GM19455 (cell line): ENCODE measurements around the gene LPCAT4.
"Not testable (repeated sequence)": the region's sequence is repeated elsewhere in the genome, so short reads cannot be mapped to it uniquely, and the experiment has no call there.

Experiments
- ATAC-seq: cut with Tn5 transposase; IDR thresholded peaks from one replicate; pipeline ENCODE4 v1.9.1; 2021; ENCODE audit not compliant: unreplicated experiment

Gene LPCAT4, protein sequence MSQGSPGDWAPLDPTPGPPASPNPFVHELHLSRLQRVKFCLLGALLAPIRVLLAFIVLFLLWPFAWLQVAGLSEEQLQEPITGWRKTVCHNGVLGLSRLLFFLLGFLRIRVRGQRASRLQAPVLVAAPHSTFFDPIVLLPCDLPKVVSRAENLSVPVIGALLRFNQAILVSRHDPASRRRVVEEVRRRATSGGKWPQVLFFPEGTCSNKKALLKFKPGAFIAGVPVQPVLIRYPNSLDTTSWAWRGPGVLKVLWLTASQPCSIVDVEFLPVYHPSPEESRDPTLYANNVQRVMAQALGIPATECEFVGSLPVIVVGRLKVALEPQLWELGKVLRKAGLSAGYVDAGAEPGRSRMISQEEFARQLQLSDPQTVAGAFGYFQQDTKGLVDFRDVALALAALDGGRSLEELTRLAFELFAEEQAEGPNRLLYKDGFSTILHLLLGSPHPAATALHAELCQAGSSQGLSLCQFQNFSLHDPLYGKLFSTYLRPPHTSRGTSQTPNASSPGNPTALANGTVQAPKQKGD

DNA sequence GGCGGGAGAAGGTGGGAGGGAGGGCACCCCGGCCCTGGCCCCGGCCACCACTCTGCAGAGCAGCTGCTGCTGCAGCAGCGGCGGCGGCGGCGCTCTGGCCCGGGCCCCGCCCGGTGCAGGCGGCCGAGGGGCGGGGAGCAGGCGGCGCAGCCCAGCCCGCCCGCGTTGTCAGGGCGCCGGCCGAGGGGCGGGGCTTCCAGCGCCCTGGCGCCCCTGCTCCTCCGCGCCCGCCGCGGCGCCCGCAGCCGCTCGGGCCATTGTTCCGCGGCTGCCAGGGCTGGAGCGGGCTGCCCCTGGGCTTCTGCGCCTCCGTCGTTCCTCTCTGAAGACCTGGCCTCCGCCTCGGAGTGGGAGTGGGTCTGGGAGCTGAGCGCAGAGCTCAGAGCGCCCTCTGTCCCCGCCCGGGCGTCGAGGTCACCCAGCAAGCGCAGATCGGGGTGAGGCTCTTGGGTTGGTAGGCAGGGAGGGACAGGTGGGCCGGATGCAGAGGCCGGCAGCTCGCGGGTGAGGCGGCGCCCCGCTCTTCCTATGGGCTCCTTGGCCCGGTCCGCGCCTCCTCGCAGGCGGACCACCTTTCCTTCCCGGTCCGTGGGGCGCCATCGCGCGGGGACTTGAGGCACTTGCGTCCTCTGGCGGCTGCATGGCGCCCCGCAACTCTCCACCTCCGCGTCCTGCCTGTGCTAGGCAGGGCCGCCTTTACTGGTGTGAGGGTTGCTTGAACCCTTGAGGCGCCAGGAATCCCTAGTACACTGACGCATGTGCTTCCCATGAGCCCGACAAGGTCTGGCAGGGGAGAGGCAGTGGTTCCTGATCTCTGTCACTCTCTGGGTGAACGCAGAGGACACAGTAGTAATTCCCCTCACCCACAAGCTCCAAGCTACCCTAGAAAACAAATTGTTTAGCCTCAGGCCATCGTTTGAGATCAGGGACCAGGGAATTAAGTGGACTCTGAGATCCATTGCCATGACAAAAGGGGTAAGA is at the start of gene LPCAT4:
Gene LPCAT4, minus strand, starts transcription at position 96 of the 981 bp plus-strand sequence. CDS start 96 bp downstream, outside the sequence.
- ATAC-seq: peak; percentile 73

DNA sequence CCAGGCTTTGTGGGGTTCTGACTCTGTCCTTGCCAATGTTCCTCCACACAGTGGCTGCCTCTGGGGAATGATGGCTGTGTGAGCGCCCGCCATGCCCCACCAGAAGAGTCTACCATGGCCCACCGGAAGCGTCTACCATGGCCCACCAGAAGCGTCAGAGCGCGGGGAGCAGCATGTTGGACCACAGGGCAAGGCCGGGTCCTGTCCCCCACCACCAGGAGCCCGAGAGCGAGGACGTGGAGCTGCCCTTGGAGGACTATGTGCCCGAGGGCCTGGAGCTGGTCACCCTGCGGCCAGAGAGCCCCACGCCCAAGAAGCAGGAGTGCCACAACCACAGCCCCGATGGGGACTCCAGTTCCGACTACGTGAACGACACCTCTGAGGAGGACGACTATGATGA is 42.5 kb upstream of the LPCAT4 start:
- ATAC-seq: not testable (repeated sequence)

DNA sequence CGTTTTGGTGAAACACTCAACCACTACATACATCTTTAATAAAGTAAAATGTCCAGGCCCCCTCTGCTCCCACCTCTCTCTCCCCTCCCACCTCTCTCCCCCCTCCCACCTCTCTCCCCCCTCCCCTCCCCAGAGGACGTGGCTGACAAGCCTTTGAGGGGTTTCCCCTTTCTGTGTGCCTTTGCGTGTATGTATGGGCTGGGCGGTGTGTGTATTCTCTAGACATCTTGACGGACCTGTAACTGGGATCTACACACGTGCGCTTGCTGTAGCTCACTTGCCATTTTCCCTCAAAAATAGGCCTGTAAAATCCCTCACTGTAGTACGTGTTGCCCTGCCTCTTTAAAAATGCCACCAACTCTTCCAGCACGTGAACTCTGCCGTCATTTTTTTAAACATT is 42.0 kb upstream of the LPCAT4 start:
- not testable (repeated sequence) for ATAC-seq

DNA sequence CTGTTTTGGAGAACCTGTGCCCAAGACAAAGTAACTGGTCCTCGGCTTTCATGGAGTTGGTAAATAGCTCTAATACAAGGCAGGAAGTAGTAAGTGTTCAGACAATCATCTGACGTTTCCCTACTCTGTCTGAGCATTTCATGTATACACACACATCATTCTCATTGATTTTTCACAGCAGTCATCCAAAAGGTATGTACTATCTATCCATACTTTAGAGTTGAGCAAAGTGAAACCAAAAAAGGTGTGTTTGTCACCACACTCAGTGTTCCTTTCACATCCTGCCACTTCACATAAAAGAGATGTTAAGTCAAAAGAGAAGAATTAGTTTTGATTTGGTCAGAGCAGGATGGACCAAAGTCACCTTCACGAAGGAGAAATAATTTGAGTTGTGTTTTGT is 36.9 kb upstream of the LPCAT4 start:
- not testable (repeated sequence) for ATAC-seq

DNA sequence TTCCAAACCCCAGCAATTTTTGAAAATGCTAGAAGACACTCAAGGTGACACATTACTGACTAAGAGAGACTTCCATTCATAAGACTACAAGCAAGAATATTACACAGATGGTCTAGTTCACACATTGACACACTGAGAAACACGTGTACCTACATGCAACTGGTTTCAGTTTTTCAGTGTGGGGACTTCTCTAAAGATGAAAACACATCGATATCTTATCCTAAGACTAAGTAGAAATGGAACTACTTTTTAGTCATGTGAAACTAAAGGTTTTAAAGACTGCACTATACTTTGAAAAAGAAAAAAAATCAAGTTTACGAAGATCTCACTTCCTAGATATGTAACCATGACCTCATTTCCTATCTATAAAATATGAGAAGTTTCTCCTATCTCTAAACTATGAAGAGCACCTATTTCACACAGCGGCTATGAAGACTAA is 36.2 kb upstream of the LPCAT4 start:
- not testable (repeated sequence) for ATAC-seq

DNA sequence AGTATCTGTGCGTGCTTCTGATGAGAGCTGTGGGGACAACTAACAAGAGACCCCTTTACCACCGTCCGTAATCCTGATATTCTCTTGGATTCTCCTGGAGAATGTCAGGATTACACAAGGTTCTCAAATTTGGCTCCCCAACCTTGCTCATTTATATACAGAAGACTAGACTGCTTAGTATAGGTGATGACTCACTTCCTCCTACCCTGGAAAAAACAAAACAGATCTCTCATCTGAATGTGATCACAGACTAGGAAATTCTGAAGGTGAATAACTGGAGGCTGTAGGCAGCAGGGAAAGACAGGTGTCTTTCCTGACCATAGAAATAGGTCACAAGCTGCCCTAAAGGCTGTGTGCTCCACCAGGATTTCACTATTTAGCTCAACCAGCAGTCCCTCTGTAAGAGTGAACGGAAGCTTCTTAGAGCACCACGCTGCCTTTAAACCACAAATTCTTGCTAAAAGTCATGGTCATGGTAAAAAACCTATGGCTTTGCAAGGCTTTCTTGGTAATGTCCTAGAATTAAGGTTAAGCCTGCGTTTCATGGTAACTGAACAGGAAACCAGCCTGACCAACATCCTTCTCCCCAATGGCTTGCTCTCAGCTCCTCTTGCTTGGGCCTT is 30.8 kb upstream of the LPCAT4 start:
- ATAC-seq: not testable (repeated sequence)

DNA sequence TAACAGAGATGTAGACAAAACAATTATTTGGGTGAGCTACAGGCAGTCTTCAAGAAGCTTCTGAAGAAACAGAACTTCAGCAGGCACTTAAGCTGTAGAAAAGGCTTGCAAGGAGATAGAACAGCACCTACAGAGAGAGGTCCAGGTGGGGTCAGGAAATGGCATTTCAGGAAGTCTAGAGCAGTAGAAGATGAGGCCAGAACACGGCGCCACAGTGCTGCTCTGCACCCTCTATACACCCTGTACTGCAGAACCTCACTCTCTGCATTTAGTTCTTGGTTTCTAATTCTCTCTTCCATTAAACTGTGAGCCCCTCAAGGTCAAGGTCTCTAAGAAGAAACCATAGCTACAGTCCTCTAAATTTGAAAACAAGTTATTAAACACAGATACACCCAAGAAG is 26.0 kb upstream of the LPCAT4 start:
- ATAC-seq: not testable (repeated sequence)

DNA sequence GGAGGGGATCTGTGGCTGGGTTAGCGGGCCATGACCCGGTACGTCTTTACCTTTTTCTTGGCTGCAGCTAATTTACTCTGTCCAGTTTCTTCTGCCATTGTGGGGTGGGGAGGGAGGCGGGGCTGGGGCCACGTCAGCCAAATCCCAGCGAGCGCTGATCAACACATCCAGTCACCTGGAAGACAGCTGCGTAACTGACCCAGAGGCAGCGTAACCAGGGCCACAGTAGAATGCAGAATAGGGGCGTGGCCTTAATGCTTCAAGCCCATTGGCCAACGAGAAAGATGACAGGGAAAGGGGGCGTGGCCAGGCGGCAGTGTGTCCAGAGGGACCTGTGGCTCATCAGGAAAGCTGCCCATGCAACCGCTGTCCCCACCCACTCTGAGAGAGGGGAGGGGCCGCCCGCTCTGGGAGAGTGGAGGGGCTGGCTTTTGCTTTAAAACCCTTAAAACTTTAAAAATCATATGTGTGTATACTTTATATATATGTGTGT is 22.6 kb upstream of the LPCAT4 start:
- not testable (repeated sequence) for ATAC-seq

DNA sequence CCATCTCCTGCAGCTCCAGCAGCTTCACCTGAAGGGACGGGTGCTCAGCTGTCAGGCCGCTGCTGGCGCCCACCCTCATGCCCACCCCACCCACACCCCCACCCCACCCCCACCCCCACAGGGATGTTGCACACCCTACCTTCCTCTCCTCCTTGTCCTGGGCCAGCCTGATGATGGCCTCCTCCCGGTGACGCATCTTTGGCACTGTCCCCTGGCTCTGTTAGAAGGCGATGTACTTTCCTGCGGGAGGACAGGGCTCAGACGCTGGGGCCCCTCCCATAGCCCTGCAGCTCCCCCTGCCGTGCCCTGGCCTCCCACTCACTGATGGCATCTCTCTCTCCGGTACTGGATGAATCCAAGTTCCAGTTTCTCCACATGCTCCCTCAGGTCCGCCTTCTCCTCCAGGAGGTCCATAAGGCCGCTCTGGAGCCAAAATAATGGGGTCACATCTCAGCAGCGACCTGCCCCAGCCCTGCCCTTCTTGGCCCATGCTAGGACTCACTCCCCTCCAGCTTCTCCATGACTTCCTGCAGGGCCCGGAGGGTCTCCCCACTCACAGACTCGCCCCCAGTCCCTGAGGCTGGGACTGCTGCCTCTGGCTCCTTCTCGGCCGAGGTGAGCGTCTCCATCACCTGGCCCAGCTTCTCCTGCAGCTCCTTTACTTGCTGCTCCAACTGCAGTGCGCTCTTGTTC is 15.0 kb upstream of the LPCAT4 start:
- not testable (repeated sequence) for ATAC-seq

DNA sequence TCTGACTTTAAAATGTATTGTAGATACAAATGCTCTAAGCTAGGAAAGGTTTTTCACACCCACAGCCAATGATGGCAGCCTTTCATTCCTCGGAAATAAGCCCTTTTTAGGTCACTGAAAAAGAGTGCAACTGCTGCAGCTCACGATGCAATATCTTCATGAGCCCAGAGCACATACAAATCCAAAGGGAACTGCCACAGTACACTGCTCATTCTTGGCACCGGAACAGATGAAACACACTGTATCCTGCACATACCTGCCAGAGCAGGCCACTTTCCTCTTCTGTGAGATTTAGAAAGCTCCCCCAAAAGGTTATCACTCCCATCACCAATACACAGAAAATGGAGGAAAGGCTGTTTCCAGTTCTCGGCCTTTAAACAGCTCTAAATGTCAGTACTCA is 13.5 kb upstream of the LPCAT4 start:
- not testable (repeated sequence) for ATAC-seq

DNA sequence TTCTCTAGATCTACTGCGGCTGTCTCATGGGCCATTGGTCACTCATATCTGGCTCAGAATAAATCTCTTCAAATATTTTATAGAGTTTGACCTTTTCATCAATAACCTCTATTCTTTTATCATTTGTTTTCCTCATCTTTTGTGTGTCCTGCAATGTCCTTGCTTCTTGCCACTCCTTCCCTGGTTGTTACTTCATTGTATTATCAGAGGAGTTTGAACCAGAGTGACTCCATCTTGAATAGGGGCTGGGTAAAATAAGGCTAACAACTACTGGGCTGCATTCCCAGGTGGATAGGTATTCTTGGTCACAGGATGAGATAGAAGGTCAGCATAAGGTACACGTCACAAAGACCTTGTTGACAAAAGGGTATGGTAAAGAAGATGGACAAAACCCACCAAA is 9.9 kb upstream of the LPCAT4 start:
- ATAC-seq: no peak

DNA sequence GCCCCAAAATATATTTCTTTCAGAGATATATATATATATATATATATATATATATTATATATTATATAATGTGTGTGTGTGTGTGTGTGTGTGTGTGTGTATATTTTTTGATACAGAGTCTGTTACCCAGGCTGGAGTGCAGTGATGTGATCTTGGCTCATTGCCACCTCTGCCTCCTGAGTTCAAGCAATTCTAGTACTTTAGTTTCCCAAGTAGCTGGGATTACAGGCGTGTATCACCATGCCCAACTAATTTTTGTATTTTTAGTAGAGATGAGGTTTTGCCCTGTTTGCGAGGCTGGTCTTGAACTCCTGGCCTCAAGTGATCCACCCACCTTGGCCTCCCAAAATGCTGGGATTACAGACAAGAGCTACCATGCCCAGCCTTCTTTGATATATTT is 8.5 kb upstream of the LPCAT4 start:
- not testable (repeated sequence) for ATAC-seq

DNA sequence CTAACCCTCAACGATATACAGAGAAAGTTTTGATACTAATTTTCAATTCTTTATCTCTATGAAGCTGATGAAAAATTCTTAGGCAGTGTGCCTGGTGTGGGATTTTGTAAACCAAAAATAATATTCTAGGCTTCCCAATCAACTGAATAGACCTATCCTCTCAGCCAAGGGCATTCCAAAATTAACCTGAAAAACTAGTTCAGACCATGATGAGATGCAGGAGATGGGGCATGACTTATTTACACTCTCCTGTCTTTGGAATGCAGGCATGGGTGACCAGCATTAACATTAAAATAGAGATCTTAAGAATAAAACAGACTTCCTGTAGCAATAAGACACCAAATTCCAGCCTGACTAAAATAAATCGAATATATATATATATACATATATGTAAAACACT is 7.8 kb upstream of the LPCAT4 start:
- no peak for ATAC-seq

DNA sequence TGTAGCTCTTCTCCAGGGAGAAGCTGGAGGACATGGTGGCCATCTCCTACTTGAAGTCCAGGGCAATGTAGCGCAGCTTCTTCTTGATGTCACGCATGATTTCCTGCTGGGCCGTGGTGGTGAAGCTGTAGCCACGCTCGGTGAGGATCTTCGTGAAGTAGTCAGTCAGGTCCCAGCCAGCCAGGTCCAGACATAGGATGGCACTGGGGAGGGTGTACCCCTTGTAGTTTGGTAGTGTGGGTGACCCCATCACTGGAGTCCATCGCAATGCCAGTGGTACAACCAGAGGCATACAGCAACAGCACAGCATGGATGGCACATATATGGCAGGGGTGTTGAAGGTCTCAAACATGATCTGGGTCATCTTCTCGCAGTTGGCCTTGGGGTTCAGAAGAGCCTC is 7.0 kb upstream of the LPCAT4 start:
- ATAC-seq: no peak

DNA sequence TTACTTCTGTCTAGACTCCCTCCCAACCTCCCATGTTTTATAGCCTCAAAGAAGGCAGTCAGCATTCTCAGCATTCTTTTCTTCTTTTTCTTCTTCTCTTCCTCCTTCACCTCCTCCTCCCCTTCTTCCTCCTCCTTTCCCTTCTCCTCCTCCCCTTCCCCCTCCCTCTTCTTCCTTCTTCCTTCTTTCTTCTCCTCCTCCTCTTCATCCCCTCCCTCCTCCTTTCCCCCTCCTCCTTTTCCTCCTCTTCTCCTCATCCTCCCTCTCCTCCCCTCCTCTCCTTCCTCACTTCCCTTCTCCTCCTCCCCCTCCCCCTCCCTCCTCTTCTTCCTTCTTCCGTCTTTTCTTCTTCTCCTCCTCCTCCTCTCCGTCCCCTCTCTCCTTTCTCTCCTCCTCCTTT is 3.6 kb upstream of the LPCAT4 start:
- ATAC-seq: no peak

DNA sequence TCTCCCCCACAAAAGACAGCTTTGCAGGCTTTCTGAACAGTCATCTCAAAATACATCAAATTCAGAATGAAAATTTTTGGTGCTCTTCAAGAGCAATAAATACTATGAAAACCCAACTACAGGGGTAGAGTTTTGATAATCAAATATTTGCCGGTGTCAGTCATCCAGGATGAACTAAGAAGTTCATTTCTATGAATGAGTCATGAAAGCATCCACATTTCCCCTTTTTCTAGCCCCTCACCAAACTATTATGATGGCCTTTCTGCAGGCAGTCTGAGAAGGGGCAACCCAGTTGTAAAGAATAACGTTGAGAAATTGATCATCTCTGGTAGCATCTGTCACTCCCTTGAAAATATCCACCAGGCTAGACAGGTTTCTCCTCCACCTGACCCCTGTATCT is 3.1 kb upstream of the LPCAT4 start:
- ATAC-seq: no peak

DNA sequence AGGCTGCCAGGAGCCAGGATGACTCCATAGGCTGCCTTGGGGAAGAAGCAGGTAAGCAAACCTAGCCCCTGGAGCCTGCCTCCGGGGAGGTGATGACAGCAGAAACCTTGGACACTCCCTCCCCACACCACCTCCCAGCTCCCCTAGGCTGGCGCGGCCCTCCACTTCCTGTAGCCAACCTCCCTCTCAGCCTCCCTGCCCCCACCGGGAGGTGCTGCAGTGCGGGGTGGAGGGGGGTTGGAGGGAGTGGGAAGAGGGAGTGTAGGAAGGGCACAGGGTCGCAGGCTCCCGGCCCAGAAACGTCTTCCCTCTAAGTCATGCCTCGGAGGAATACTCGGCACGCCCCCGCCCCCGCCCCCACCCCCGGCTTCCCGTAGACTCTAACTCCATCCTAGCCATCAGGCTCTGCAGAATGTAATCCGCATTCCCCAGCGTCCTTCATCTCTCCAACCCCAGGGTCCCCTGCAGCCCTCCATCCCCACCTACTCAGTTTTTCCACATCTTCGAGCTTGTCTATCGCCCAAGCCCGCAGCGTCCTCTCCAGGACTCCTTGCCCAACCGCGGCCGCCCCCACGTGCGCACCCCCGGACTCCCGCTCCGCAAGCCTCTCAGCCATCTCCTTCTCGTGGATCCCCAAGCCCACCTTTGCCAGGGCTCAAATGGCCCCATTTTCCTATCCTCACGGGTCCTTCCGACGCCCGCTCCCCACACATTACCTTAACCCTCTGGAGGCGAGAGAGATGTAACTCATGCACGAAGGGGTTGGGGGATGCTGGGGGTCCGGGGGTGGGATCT is 528 bp downstream of the LPCAT4 start:
- ATAC-seq: peak; percentile 0

DNA sequence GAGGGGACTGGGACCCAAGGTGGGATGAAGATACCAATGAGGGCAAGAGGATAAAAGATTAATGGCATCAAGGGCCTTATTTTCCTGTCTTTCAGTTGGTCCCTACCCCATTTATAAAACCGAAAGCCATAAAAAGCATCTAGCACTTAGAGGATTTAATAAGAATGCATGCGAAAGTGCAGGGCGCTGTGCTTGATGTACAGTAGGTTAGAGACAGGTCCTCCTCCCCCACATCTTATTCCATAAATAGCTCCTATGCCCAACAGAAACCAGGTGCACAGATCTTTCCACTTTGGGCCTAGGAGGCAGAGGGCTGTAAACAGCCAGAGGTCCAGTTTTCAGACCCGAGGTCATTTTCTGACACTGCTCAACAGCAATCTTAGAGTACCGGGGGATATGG is 1.2 kb downstream of the LPCAT4 start:
- no peak for ATAC-seq

DNA sequence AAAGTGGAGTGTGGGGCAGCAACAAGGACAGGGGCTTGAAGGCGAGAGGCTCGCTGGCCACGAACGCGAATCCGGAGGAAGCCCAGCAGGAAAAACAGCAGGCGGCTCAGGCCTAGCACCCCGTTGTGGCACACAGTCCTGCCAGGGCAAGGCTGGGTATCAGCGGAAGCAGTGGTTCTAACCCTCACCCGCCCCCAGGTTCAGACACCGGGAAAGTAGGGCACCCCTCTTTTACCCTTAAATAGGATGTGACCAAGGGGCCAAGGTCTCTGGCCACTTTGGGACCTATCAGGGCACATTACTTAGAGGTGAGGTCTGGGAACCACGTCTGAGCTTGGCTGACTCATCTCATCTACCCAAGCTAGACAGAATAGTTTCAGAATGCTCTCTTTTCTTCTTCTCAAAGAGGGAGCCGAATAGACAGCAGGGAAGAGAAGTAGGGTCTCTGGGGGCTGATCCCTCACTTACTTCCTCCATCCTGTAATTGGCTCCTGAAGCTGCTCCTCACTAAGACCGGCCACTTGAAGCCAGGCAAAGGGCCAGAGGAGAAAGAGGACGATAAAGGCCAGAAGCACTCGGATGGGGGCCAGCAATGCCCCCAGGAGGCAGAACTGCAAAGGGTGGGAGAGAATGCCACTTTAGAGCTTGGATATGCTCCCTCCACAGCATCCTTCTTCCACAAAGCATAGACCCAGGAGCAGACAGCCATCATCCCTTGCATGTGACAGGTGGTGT is 1.7 kb downstream of the LPCAT4 start:
- no peak for ATAC-seq
